Mesothelial cell of epicardium (in vitro differentiated cells): Measurements from ENCODE around the gene PKNOX2. TPM values are rescaled to one million over a fixed set of nuclear protein-coding genes. Genes with fewer than 3 reads are reported as not detected.
A peak's percentile ranks its signal among the peaks of the same experiment; 100 is the strongest.

Experiments used
- DNase-seq, 2 experiments: peaks; one replicate each; pipeline ENCODE4 v3.0.0; 2021; ENCODE audit warnings: low spot score in 2 of 2; ENCODE audit not compliant: unreplicated experiment in 2 of 2
- H3K27ac Mint-ChIP-seq: 2 replicates; pipeline ENCODE4 v1.8.0; 2021; ENCODE audit warnings: mixed read lengths
- H3K27me3 Mint-ChIP-seq: 2 replicates; pipeline ENCODE4 v1.8.0; 2021; ENCODE audit warnings: low read depth, mixed read lengths
- H3K36me3 Mint-ChIP-seq: 2 replicates; pipeline ENCODE4 v1.8.0; 2021; ENCODE audit warnings: mixed read lengths
- H3K4me1 Mint-ChIP-seq: 2 replicates; pipeline ENCODE4 v1.8.0; 2021; ENCODE audit warnings: mixed read lengths
- H3K4me3 Mint-ChIP-seq: 2 replicates; pipeline ENCODE4 v1.8.0; 2021; ENCODE audit warnings: mild to moderate bottlenecking, moderate library complexity, mixed read lengths
- H3K9me3 Mint-ChIP-seq: 2 replicates; pipeline ENCODE4 v1.8.0; 2021; ENCODE audit warnings: mixed read lengths
- CTCF ChIP-seq: fragments of 200-600 bp; sonication (generic); IDR thresholded peaks from one replicate; pipeline ENCODE4 v1.5.0; 2021; ENCODE audit warnings: antibody characterized with exemption; ENCODE audit not compliant: unreplicated experiment
- total RNA-seq: library from RNA; stranded (reverse); gene quantifications from 3 replicates; pipeline ENCODE4 v1.2.1, GENCODE V29; 2021

Gene PKNOX2
- total RNA-seq, 1 donor from 2014 or later = 22.2 TPM

- no peaks in the 10 kb centered on the region for H3K36me3 Mint-ChIP-seq
- no peak overlapping the region for H3K4me3 Mint-ChIP-seq
- H3K9me3 Mint-ChIP-seq = peaks cover 9% of the 10 kb centered on the region
- TF ChIP-seq CTCF = no peak
- DNase-seq = no peak
- no peak overlapping the region for H3K27ac Mint-ChIP-seq
- H3K27me3 Mint-ChIP-seq = peaks cover 35% of the 10 kb centered on the region
- peaks cover 10% of the 10 kb centered on the region for H3K4me1 Mint-ChIP-seq
These were observed 36.1 kb upstream of the PKNOX2 start for GRCh38 chr11:125128450-125128849.

- Mint-ChIP-seq H3K4me1 (peaks cover 10% of the 10 kb centered on the region), H3K4me3 (no peak overlapping the region), H3K36me3 (no peaks in the 10 kb centered on the region), H3K27ac (peak overlapping the region; percentile 52), H3K9me3 (peaks cover 5% of the 10 kb centered on the region), H3K27me3 (peaks cover 36% of the 10 kb centered on the region)
- no peak for TF ChIP-seq CTCF
- no peak for DNase-seq
These were observed 35.1 kb upstream of the PKNOX2 start for GRCh38 chr11:125129316-125129993.

- Mint-ChIP-seq H3K9me3 (peaks cover 5% of the 10 kb centered on the region), H3K36me3 (no peaks in the 10 kb centered on the region), H3K4me1 (peaks cover 10% of the 10 kb centered on the region), H3K27ac (no peak overlapping the region), H3K27me3 (peaks cover 27% of the 10 kb centered on the region), H3K4me3 (no peak overlapping the region)
- no peak for TF ChIP-seq CTCF
- DNase-seq = no peak
These were observed 32.5 kb upstream of the PKNOX2 start for GRCh38 chr11:125132071-125132470.

- H3K4me1 Mint-ChIP-seq = peaks cover 12% of the 10 kb centered on the region
- peaks cover 5% of the 10 kb centered on the region for H3K9me3 Mint-ChIP-seq
- peaks cover 22% of the 10 kb centered on the region for H3K27me3 Mint-ChIP-seq
- no peak overlapping the region for H3K4me3 Mint-ChIP-seq
- no peak for DNase-seq
- no peaks in the 10 kb centered on the region for H3K36me3 Mint-ChIP-seq
- no peak for TF ChIP-seq CTCF
- no peak overlapping the region for H3K27ac Mint-ChIP-seq
These were observed 32.0 kb upstream of the PKNOX2 start for GRCh38 chr11:125132596-125132995.

GRCh38 chr11:125136001-125136400 is 28.6 kb upstream of the PKNOX2 start:
- H3K27ac Mint-ChIP-seq = no peak overlapping the region
- TF ChIP-seq CTCF = no peak
- peaks cover 5% of the 10 kb centered on the region for H3K9me3 Mint-ChIP-seq
- DNase-seq = no peak
- H3K27me3 Mint-ChIP-seq = peaks cover 3% of the 10 kb centered on the region
- no peak overlapping the region for H3K4me3 Mint-ChIP-seq
- no peaks in the 10 kb centered on the region for H3K36me3 Mint-ChIP-seq
- peaks cover 38% of the 10 kb centered on the region for H3K4me1 Mint-ChIP-seq

- Mint-ChIP-seq H3K27ac (peak overlapping the region; percentile 91), H3K4me3 (no peak overlapping the region), H3K4me1 (peaks cover 45% of the 10 kb centered on the region), H3K36me3 (no peaks in the 10 kb centered on the region), H3K27me3 (peaks cover 2% of the 10 kb centered on the region), H3K9me3 (no peaks in the 10 kb centered on the region)
- DNase-seq = no peak
- TF ChIP-seq CTCF = no peak
These were observed 25.6 kb upstream of the PKNOX2 start for GRCh38 chr11:125138966-125139365.
